Measurements from ENCODE around the gene KRTAP6-2. TPM values are rescaled to one million over a fixed set of nuclear protein-coding genes. Genes with fewer than 3 reads are reported as not detected.

The KRTAP6-2 gene
- total RNA-seq, 4 donors from 2014 or later = not detected

GRCh38 chr21:30563072-30563471 is 35.6 kb downstream of the KRTAP6-2 start:
- WGBS = 69% methylated on average over 6 of the region's 6 CpGs
- no peak overlapping the region for H3K27ac ChIP-seq (replicated peaks in 1 of 4)
- H3K4me3 ChIP-seq = no peak overlapping the region
- no peaks in the 10 kb centered on the region for H3K9me3 ChIP-seq
- TF ChIP-seq POLR2A (IDR thresholded peaks at IDR 0.05; ENCODE audit: low read depth) = no peak
- no peak for TF ChIP-seq CTCF (IDR thresholded peaks at IDR 0.05)
- no peak for TF ChIP-seq EP300 (IDR thresholded peaks at IDR 0.05)
- TF ChIP-seq POLR2AphosphoS5 (IDR thresholded peaks at IDR 0.05) = no peak
- intact Hi-C loops (cut with DNase I) = no loop called here
- no peaks in the 10 kb centered on the region for H3K27me3 ChIP-seq
- H3K4me1 ChIP-seq = no peaks in the 10 kb centered on the region
- no peak for DNase-seq (ENCODE audit: extremely low spot score)
- H3K36me3 ChIP-seq = no peaks in the 10 kb centered on the region

GRCh38 chr21:30561957-30562356 is 36.7 kb downstream of the KRTAP6-2 start:
- H3K27me3 ChIP-seq = no peaks in the 10 kb centered on the region
- no peak overlapping the region for H3K27ac ChIP-seq (replicated peaks in 1 of 4)
- H3K4me3 ChIP-seq = no peak overlapping the region
- no peaks in the 10 kb centered on the region for H3K4me1 ChIP-seq
- intact Hi-C loops (cut with DNase I) = no loop called here
- no peak for TF ChIP-seq EP300 (IDR thresholded peaks at IDR 0.05)
- TF ChIP-seq POLR2A (IDR thresholded peaks at IDR 0.05; ENCODE audit: low read depth) = no peak
- TF ChIP-seq CTCF (IDR thresholded peaks at IDR 0.05) = no peak
- no peak for TF ChIP-seq POLR2AphosphoS5 (IDR thresholded peaks at IDR 0.05)
- H3K9me3 ChIP-seq = no peaks in the 10 kb centered on the region
- no peaks in the 10 kb centered on the region for H3K36me3 ChIP-seq
- DNase-seq (ENCODE audit: extremely low spot score) = no peak
- WGBS = 83% methylated on average over 2 of the region's 2 CpGs

GRCh38 chr21:30561264-30561895 is 37.3 kb downstream of the KRTAP6-2 start, which contains the start of gene KRTAP19-7:
Gene KRTAP19-7, minus strand, starts transcription at chr21:30561314. Its CDS starts 25 bp downstream, at chr21:30561289.
- WGBS = 72% methylated on average over 2 of the region's 2 CpGs
- no peak within 1 kb of the TSS for H3K4me3 ChIP-seq
- intact Hi-C loops (cut with DNase I) = no loop called here
- H3K36me3 ChIP-seq = no peaks in the 10 kb centered on the region
- no peak within 1 kb of the TSS for H3K27ac ChIP-seq (replicated peaks in 1 of 4)
- TF ChIP-seq CTCF (IDR thresholded peaks at IDR 0.05) (no peak), POLR2AphosphoS5 (IDR thresholded peaks at IDR 0.05) (no peak)
- H3K4me1 ChIP-seq = no peaks in the 10 kb centered on the region
- DNase-seq (ENCODE audit: extremely low spot score) = no peak
- no peaks in the 10 kb centered on the region for H3K27me3 ChIP-seq
- no peaks in the 10 kb centered on the region for H3K9me3 ChIP-seq

- no peaks in the 10 kb centered on the region for H3K27me3 ChIP-seq
- DNase-seq (ENCODE audit: extremely low spot score) = no peak
- H3K27ac ChIP-seq (replicated peaks in 1 of 4) = no peak overlapping the region
- WGBS = 90% methylated on average over 2 of the region's 2 CpGs
- TF ChIP-seq EP300 (IDR thresholded peaks at IDR 0.05) (no peak), POLR2A (IDR thresholded peaks at IDR 0.05; ENCODE audit: low read depth) (no peak), CTCF (IDR thresholded peaks at IDR 0.05) (no peak), POLR2AphosphoS5 (IDR thresholded peaks at IDR 0.05) (no peak)
- no peaks in the 10 kb centered on the region for H3K36me3 ChIP-seq
- no peak overlapping the region for H3K4me3 ChIP-seq
- H3K9me3 ChIP-seq = no peaks in the 10 kb centered on the region
- intact Hi-C loops (cut with DNase I) = no loop called here
- no peaks in the 10 kb centered on the region for H3K4me1 ChIP-seq
Observed at GRCh38 chr21:30555095-30555494, 43.6 kb downstream of the KRTAP6-2 start.

- Histone ChIP-seq H3K36me3 (no peaks in the 10 kb centered on the region), H3K9me3 (no peaks in the 10 kb centered on the region), H3K27ac (replicated peaks in 1 of 4) (no peak overlapping the region), H3K27me3 (no peaks in the 10 kb centered on the region), H3K4me3 (no peak overlapping the region), H3K4me1 (no peaks in the 10 kb centered on the region)
- no peak for TF ChIP-seq POLR2AphosphoS5 (IDR thresholded peaks at IDR 0.05)
- TF ChIP-seq CTCF (IDR thresholded peaks at IDR 0.05) = no peak
- no peak for TF ChIP-seq EP300 (IDR thresholded peaks at IDR 0.05)
- TF ChIP-seq POLR2A (IDR thresholded peaks at IDR 0.05; ENCODE audit: low read depth) = no peak
- intact Hi-C loops (cut with DNase I) = no loop called here
- 100% methylated on average over 1 of the region's 1 CpG for WGBS
- DNase-seq (ENCODE audit: extremely low spot score) = no peak
Observed at GRCh38 chr21:30552782-30553181, 45.9 kb downstream of the KRTAP6-2 start.

All from esophagus muscularis mucosa (tissue), 4 donors.